ENCODE results near the gene TSKU.

Gene TSKU

DNA sequence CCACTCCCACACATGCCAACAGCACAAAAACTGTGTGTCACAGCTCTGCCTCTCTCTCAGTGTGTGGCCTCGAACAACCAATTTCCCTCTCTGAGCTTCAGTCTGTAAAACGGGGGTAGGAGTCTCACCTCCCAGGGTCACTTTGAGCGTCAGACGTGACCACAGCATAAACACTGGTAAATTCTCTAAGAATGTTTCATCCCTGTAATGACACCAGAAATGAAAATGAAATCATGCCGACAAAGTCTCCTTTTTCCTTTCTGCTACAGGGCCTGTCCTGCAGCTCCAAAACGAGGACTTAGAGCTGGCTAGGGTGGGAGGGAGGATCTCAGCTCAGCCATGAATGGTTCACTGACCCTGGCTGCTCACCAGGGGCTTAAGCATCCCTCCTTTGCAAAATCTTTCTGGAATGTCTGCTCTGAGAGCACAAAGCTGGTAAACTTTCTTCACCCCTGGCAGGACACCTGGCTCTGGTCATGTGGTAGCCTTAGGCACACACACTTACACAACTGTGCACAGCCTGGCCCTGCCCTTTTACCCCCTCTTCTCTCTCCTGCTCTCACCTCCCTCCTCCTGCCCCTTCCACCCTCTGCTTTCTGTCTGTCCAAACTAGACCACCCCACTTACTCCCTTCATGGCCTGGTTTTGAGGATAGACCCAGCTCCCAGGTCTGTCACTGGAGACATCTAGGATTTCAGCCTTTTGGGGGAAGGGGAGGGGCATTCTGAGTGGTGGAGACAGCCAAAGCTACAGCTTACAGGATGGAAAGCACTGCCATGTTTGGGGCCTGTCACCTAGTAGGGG is 12.3 kb upstream of the TSKU start:
- DNase-seq (ENCODE audit: low read depth) = no peak

DNA sequence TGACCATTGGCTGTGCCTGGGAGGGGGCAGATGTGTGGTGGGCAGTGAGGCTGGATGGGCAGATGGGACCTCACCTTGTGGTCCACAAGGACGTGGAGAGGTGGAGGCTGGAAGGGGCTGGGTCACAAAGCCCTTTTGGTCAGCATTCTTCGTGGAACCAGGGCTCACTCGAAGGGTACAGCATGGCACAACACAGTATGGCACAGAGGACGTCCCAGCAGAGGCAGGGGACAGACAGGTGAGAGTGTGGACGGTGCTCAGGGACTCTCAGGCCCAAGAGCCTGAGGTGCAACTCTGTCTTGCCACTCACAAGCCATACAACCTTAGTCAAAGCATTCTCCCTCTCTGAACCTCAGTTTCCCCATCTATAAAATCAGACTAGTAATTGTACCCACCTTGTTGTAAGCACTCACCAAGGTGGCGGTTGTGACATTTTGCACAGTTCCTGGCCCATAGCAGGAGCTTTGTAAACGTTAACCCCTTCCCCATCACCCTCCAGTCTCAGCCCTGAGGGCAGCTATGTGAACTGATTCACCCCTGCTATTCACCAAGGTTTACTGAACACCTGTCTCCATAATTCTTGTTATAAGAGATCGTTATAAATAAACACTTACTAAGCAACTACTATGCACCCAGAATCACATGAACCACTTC is 11.6 kb upstream of the TSKU start:
- no peak for DNase-seq (ENCODE audit: low read depth)

DNA sequence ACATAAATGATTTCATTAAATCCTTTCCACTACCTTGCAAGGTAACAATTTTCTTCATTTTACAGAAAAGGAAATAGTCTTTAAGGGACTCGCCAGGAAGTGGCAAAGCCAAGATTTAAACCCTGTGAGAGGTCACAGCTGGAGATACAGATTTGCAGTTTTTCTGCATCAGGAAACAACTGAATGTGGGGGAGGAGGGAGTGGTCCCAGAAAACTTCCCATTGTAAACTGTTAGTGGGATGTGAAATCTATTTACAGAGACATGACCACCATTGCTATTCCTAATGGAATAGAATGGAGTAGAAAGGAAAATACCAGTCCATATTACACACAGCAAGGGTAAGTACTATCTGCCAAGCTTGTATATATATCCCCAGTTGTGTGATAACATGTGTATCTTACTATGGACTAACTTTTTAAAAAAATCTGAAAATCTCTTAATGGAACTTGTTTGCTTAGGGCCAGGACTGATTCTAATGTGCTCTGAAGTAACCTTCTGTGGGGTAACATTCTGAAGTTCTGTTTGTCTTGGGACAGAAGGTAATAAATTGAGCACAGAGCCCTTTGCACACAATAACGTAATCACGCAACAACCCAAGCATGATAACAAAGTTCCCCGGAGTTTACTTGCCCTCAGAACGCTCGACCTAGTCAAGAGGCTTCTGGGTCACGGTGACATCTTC is 10.9 kb upstream of the TSKU start:
- no peak for DNase-seq (ENCODE audit: low read depth)

DNA sequence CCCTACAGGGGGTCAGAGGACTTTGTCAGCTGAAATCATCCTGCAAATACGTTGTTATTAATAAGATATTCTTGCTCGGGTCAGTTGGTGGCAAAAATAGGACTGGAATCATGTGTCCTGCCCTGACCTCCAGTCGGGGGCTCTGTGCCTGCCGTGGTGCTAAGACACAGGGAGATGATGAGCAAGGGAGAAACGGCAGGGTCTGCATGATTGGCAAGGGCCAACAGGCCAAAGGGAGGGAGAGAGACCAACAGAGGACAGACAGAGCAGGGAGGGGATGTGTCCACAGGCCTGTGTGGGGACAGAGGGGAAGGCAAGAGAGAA is 10.4 kb upstream of the TSKU start:
- no peak for DNase-seq (ENCODE audit: low read depth)

DNA sequence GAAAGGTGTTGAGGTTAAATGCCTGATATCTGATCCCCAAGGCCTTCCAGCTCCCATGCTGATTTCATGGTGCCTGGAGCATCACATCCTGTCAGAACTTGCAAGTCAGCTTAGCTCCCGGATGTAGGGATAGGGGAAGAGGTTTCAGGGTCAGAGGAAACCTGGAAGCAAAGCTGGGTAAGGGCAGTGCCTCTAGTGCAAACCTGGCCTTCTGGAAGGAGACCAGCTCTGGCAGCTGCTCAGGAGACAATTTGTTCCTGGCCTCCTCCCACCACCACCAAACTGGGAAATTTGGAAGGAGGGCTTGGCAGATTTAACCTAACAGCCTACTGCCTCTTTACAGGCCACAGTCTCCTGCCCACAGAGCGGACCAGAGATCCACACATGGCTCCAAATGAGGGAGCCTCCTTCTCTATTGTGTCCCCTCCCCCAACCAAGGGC is 9.2 kb upstream of the TSKU start:
- DNase-seq (ENCODE audit: low read depth) = no peak

DNA sequence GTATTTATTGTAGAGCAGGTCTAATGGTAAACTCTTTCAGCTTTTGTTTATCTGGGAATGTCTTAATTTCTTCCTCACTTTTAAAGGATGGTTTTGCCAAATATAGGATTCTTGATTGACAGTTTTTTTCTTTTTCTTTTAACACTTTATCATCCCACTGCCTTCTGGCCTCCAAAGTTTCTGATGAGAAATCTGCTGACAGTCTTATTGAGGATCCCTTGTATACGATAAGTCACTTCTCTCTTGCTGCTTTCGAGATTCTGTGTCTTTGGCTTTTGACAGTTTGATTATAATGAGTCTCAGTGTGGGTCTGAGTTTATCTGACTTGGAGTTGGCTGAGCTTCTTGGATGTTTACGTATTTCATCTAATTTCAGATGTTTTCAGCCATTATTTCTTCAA is 6.7 kb upstream of the TSKU start:
- DNase-seq (ENCODE audit: low read depth) = no peak

DNA sequence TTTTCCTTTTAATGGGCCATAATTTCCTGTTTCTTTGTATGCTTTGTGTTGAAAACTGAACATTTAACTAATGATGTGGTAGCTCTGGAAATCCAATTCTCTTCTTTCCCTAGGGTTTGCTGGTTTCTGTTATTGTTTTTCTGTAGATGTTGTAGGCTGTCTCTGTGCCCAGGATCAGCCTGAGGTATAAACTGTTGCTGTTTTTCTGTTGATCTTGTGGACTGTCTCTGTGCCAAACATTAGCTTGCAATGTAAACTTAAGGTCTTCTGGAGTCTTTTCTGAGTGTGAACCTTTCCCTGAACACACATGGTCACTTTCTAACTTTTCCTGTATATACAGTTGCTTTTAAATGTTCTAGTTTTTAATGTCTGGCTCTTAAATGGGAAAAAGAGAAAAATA is 5.9 kb upstream of the TSKU start:
- no peak for DNase-seq (ENCODE audit: low read depth)

DNA sequence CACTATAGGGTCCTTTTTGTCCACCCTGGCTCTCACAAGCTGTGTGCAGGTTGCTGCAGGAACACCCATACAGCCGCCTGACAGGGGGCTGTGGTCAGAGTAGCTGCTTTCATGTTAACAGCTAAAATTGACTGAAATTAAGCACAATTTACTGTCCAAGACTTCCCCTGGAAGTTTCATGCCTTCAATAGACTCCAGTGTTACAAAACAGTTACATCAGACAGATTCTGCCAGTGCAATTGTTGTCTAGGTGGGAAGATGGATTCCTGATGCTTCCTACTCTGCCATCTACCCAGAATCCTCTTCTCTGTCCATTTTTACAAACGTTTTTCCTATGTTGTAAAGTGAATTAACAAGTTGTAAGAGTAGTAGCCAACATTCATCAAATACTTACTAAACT is 5.3 kb upstream of the TSKU start:
- DNase-seq (ENCODE audit: low read depth) = no peak

DNA sequence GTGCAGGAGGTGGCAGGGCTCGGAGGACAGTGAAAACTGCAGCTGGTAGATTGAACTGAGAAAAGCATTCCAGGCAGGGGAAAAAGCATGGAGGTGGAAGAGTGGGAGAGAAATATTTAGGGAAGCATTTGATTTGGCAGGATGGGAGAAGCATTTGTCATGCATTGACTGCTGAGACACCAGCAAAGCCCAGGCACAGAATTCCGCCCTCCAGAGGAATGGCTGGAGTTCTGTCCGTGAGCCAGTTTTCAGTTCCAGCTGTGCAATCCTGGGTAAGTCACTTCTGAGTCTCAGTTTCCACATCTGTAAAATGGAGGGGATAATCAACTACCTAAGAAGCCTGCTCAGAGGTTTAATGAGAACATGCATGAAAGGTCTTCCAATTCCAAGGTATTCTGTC is 4.3 kb upstream of the TSKU start:
- DNase-seq (ENCODE audit: low read depth) = no peak

DNA sequence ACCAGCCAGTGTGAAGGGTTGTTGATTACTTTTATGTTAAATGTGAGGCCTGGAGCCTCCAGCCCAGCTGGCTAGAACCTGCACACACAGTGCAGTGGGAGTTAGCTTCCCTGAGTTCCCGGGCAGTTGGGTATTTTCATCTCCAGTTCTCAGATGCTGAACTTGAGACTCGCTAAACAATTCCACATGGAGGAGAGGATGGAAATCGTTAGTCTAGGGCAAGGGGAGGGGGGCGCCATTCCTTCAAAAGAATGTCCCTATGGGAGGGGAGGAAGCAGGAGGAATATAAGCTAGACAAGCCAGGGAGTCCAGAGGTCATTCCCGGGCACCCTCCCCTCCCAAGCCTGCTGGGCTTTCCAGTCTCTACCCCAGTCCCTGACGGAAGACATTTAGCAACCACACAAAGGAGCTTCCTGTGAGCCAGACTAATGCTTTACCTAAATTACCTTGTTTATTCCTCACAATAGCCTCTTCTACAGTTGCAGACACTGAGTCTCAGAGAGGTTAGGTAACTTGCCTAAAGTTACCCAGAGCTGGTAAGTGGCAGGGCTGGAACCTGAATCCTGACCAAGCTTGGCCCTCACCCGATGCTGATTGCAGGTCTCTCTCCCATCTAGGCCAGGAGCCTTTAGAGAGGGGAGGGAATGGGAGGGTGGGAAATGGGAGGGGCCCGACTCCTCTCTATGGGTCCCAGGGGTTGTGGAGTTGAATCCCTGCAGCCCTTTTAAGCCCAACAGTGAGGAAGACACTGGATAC is 1.9 kb upstream of the TSKU start:
- DNase-seq (ENCODE audit: low read depth) = no peak

DNA sequence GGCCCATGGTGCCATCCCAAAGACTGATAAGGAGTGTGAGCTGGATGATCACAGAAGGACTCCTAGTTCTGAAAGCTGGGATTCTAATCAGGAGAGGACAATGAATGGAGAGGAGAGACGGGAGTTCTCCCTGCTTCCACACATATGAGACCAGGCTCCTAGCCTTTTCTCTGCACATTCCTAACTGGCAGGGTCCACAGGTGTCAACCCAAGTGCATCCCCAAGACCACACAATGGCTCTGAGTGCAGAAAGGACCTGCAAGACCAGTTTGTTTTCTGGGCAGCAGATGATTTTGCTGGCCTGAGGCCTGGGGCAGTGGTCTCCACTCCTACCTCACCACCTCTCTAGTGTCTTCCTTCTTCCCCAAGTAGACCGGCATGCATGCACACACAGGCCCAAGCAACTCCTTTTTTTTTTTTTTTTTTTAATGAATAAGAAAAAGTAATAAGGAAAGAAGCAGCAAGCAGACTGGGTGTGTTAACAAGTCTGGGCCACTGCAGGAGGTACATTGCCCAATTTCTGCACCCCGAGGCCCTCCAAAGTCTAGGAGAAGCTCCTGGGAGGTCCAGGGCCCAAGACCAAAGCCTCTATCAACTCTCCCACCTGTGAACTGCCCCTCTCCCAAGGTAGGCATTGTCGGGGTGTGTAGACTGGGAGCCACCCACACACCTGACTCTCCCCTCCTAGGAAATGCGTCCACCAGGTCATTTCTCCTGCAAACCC is 1.2 kb upstream of the TSKU start:
- no peak for DNase-seq (ENCODE audit: low read depth)

DNA sequence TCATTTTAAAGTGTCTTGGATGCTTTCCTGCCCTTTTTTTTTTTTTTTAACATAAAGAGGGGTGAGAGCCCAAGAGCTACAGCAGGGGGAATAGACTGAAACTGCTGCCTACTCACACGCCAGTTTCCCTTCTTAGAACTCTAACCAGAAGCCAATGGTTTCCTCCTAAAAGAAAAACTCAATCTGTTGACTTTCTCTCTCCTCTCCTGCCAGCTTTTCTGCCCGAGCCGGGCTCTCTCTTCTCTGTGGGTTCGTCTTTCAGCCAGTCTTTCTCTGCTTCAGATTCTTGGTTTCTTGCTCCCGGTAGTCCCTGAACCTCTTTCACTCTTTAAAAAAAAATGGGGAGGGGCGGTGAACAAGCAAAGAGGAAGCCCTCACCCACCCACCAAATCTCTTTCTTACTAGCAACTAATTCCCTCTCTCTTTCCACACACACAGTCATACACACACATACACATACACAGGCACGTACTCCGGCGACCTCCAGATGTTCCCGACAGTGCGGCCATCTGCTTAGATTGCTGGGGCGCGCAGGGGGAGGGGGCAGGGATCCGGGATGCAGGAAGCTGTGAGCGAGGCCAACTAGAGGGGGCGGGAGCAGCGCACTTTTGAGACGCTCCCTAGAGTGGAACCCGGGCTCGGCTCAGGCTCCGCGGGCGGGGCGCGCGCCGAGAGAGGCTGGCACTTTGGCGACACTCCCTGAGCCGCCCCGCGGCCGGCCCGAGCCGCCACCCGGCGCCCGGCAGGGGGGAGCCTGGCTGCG is 444 bp upstream of the TSKU start:
- DNase-seq (ENCODE audit: low read depth) = no peak

DNA sequence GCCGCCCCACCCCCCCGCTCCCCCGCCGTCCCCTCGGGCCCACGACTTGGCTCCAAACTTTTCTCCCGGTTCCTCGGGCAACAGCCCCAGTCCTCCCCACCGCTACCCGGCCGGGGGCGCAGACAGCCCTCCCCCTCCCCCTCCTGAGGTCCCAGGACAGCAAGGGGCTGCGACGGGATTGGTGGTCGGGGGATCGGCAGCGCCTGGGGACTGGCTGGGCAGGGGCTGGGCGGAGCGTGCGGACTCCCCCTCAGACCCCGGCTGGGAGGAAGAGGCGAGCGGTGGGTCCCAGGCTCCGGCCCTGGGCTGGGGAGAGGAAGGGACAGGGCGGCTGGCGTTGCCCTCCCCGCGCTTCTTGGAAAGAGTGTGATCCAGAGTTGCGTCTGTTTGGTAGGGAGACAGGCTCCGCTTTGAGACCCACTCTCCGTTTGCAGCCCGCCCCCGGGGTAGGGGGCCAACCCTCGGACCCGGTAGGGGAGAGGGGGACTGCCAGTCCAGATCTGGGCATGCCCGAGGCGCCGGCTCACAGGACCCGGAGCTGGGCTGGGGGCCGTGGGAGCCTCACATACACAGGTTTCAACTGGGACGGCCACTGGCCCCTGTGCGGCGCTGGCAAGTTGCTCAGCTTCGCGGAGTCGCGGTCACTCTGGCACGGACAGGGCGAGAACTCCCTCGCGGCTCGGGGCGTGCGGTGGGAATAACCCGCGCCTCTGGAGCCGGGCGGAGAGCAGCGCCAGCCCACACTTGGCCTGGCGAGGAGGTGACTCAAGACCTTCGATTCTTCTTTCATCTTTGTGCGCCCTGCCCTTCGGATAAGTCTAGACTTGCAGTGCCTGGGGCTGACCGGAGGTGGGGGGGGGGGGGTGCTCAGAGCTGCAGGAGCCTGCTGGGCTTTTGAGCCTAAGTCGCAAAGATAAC is 999 bp downstream of the TSKU start:
- DNase-seq (ENCODE audit: low read depth) = no peak

DNA sequence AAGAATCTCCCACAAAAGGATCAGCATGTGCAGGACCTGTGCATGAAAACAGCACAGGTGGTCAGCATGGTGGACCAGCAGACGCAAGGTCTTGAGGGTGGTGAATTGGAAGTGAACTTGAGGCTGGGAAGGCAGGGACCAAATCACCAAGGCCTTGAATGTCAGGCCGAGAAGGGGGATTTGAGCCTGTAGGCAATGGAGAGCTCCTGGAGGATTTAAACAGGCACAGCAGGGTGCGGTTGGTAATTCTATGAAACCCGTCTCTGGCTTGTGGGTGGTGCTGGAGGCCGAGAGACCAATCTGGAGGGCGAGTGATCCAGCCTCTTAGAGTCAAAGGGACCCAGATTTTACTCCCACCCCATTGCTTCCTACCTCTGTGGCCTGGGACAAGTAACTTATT is 2.4 kb downstream of the TSKU start:
- DNase-seq (ENCODE audit: low read depth) = no peak

DNA sequence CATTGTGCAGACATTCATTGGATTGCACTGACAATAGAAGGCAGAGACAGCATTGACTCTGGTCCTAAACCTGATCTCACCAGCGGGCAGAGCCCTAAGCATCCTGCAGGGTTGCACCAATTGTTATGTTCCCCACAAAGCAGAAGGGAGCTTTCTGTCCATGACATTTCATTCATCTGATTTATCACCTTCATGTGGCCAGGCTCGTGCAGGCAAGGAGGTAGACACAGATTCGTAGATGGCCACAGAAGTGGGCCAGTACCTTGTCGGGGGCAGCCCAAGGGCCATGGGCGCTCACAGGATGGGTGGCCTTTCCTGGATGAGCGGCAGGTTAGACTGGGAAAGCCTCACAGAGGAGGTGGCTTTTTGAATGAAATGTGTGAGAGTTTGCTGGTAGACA is 2.9 kb downstream of the TSKU start:
- no peak for DNase-seq (ENCODE audit: low read depth)

DNA sequence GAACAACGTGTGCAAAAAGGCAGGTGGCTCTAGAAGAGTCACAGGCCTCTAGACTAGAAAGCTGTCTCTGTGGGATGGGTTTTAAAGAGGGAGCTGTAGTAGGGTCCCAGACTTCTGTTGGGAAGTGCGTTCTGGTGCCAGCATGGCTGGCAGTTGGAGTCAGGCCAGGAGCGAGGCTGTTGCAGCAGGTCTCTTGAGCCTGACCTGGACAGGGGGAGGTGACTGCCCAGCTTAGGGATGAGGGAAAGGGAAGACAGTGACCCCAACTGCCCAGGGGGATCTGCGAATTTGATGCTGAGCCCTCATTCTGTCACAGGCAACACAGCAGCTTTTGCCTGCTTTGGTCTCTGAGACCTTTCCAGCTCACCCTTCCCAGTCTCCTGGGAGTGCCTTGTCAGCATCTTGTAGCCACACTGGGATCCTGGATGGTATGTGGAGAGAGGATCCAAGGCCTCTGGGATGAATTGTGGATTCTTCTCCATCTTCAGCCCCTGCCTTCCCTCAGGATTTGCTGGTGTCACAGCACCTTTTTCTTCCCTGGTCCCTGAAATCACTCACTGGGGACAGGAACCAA is 3.4 kb downstream of the TSKU start:
- no peak for DNase-seq (ENCODE audit: low read depth)

DNA sequence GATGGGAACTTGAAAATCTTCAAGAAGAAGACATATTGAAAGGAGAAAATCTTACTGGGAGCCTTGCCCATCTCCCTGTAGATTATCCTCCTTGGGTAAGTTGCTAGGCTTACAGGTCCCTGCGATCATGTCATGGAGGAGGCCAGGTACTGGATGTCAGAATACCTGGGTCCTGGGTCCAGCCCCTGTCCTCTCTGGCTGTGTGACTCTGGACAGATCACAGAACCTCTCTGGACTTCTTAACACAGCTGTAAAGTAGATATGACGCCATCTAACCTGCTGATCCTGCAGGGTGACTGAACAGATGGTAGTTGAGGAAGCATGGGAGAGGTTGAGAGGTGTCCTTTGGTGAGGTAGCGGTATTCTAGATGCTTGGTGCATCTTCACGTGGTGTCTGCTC is 4.1 kb downstream of the TSKU start:
- no peak for DNase-seq (ENCODE audit: low read depth)

DNA sequence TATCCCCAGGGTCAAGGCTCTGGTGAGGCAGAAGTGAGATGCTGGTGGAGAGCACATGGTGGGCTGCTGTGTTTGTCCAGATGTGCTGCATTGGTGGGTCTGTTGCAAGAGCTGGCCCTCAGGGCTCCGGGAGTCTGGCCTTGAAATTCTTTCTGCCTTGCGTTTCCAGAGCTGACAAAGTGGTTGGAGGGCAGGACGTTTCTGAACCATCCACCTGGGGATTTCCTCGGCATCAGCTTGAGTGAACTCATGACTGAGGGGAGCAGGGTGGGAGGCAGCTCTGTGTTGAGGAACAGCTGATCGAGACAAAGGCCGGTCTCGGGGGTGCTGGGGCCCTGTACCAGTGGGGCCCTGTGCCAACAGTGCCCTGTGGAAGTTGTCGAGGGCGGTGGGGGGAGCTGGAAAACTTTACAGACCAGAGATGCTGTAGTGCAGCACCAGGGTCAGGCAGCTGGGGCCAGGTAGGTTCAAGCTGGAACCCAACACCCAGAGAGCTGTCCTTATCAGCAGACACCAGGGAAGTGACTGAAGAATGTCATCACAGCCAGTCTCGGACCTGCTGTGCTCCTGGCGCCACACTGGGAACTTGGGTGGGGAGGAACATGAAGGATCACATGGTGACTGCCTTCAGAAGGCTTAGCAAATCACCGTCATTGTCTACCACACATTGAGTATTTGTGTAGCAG is 4.9 kb downstream of the TSKU start:
- no peak for DNase-seq (ENCODE audit: low read depth)

All from activated T-helper 9 cell treated with anti-CD3 and anti-CD28 coated beads, Interleukin-2, amount 50 U/mL, for 16 hours (primary cell).